GM18502 (cell line): ENCODE data around the gene CHP2.
"Not testable (repeated sequence)": the region's sequence is repeated elsewhere in the genome, so short reads cannot be mapped to it uniquely, and the experiment has no call there.

Experiments used
- ATAC-seq: cut with Tn5 transposase; IDR thresholded peaks from one replicate; pipeline ENCODE4 v1.9.1; 2021; ENCODE audit warnings: mild to moderate bottlenecking; ENCODE audit not compliant: unreplicated experiment, poor library complexity

CHP2 gene

DNA sequence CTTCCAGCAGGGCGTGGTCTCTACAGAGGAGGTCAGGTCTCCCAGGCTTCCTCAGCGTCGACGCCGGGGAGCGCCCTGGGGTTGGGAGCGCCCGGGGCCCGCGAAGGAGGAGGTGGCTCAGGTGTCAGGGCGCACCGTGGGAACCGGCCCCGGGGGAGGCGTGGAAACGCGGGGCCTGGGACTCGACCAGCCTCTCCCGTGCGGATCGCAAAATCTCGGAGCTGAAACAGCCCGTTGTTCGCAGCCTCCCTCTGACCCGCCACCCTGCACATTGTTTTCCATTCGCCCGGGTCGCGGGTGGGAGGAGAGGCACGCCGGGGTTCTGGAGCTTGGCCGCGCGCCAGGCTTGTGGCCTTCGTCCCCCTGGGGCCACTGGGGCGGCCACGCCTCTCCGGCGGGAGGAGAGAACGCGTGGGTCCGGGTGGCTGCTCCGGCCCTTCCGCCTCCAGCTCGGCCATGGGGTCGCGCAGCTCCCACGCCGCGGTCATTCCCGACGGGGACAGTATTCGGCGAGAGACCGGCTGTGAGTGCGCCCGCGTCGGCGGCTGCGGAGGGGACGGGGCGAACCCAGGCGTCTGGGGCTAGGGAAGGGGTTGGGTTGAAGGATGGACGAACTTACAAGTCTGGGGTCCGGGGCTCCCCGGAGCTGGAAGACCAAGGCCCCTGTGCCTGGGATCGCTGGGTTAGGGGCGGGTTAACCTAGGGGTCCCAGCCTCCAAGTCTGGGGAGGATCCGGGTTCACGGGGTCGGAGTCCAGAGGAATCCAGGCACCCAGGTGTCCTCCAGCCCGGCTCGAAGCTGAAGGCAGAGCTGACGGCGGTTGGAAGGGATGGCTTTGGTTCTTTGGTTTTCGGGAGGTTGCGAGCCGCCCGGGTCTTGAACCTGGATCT lies at the start of gene CHP2:
Gene CHP2 (plus strand): TSS at position 433 of the 890 bp plus-strand sequence. CDS start 24 bp downstream, at position 457.
- ATAC-seq: no peak

DNA sequence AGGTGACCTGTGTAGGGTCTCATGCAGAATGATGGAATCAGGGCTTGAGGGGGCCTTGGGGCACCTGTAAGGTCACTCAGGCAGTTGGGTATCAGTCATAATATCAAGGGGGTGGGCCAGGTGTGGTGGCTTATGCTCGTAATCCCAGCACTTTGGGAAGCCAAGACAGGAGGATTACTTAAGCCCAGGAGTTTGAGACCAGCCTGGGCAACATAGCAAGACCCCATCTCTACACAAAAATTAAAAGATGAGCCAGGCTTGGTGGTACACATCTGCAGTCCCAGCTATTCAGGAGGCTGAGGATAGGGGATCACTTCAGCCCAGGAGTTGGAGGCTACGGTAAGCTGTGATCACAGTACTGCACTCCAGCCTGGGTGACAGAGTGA lies 49.3 kb upstream of the CHP2 start:
- no peak for ATAC-seq

DNA sequence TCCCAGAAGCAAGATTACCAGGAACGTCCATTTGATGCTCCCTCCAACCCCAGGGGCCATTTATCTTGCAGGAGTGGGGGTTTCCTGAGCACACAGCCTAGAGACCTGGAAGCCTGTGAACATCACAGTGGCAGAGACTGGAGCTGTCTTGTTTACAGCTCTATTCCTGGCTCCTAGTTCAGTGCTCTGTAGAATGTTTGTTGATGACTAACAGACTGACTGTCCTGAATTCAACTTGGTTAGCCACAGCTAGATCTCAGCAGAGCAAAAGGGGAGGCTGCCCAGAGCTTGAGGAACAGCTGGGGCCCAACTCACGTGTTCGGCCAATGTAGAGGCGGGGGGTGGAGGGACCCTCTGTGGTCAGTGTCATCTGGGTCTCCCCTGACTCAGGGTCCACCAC lies 48.4 kb upstream of the CHP2 start:
- no peak for ATAC-seq

DNA sequence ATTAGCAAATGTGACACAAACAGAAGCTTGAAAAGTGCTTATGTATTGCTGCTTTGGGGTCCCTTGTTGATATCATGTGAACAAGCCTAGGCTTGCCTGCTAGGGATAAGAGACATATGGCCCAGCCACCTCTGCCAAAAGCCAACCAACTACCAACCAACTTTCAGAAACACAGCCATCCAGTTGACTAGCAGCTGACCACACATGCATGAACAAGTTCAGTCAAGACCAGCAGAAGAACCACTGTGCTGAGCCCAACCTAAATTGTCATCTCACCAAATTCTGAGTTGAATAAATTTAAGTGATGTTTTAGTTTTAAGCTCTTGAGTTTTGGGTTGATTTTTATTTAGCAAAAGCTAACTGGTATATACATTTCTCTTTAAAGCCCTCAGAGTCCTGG lies 45.3 kb upstream of the CHP2 start:
- no peak for ATAC-seq

DNA sequence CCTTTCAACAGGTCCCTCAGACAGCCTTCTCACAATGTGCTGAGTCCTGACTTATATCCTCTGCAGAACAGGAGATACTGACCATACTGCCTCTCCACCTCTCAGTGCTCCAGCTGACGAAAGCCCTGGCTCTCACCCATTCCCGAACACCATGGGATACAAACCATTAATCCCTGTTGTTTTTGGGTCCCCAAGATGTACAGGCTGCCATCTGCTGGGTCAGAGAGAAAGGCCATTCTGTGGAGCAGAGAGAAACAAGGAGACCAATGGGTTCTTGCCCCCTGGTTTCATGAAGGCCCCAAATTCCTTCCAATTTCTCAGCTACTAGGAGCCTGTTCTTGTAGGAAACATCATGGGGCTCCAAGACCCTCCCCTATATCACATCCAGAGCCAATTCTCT lies 44.8 kb upstream of the CHP2 start:
- ATAC-seq: no peak

DNA sequence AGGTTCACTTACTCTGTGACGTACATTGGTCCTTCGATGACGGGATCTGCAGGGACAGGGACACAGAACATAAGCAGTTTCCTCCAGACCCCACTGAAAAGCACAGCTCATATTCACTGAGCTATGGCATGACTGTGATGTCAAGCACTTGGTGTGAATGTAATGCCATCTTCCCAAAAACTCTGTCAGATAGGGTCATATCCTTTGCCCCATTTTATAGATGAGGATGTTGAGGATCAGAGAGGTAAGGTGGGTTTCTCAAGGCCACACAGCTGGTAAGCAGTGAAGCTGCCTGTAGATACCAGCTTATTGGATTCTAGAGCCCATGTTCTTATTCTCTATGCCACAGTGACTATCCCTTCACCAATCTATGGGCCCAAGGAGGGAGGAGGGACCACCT lies 44.3 kb upstream of the CHP2 start:
- no peak for ATAC-seq

DNA sequence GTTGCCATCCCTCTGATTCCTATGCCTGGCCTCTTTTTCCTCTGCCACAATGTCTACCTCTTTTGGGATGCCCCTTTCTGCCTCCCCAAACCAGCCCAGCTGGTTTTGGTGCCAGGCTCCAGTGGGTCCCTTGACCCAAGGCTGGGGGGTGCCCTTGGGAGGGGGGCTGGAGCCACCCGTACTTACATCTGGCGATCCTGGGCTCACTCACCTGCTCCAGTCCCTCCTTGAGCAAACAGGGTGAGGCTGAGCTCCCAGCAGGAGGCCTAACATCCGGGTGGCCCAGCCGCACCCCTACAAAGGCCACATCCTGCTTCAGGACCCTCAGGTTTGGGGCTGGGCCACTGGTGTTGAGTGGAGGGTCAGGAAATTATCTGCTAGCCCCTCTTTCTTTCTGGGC lies 43.0 kb upstream of the CHP2 start:
- ATAC-seq: no peak

DNA sequence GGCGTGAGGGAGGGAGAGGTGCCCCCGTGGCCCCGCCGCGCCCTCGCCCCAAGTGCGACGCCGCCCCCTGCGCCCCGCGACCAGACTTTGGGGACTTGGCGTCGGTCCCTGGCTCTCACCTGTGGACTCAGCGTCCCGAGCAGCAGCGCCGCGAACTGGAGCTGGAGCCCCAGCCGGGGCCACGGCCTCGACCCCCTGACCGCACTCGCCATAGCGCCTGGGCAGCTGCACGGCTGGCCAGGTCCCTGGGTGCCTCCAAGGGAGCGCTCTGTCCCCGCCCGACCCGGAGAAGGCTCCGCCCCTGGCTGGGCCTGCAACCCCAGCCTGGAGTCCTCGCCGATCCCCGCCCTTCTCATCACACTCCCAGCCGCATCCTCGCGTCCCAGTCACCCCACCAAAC lies 41.9 kb upstream of the CHP2 start, which contains the start of gene ERN2:
Gene ERN2 (minus strand): TSS at position 247 of the 400 bp plus-strand sequence. CDS start 35 bp downstream, at position 212.
- no peak for ATAC-seq

DNA sequence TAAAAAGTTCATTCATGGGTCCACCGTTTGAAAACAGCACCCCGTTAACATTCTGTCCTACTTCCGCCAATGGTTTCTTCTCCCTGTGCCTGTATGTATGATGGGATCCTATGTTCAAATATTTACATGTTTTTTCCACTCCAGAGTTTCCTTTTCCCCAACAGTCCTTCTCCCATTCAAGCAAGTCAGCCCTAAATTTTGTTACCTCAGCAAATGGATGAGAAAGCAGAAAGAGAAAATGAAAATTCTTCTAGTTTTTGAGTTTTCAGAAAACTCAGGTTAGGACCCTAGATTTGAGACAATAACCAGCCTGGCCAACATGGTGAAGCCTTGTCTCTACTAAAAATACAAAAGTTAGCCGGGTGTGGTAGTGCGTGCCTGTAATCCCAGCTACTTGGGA lies 38.3 kb upstream of the CHP2 start:
- ATAC-seq: no peak

DNA sequence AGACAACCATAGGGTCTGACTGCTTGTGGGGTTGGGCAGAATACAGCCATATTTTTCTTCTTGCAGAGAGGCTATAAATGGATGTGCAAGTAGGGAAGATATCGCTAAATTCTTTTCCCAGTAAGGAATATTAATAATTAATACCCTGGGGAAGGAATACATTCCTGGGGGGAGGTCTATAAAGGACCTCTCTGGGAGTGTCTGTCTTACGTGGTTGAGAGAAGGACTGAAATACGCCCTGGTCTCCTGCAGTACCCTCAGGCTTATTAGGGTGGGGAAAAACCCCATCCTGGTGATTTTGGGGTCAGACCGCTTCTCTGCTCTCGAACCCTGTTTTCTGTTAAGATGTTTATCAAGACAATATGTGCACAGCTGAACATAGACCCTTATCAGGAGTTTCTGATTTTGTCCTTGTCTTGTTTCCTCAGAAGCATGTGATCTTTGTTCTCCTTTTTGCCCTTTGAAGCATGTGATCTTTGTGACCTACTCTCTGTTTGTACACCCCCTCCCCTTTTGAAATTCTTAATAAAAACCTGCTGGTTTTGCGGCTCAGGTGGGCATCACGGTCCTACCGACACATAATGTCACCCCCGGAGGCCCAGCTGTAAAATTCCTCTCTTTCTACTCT lies 32.1 kb upstream of the CHP2 start:
- ATAC-seq: not testable (repeated sequence)

DNA sequence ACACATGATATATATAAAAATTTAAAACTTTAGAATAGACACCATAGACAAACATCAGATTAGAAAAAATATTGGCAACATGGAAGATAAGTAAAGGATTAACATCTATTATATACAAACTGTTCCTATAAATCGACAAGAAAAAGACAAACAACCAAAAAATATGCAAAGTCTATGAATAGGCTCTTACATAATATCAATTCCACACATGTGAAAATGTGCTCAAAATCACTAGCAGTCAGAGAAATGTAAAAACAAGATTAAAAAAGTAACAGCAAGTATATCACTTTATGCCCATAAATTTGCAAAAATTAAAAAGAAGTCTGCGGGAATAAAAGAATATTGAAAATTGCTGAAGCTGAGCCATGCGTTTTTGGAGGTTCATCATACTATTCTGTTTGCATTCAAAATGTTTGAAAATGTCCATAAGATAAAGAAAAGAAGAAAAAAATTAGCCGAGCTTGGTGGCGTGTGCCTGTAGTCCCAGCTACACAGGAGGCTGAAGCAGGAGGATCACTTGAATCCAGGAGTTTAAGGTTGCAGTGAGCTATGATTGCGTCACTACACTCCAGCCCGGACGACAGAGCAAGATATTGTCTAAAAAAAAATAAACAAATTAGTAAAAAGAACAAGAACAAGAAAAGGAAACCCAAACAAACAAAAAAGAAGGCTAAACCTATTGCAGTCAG lies 30.6 kb upstream of the CHP2 start:
- ATAC-seq: no peak

DNA sequence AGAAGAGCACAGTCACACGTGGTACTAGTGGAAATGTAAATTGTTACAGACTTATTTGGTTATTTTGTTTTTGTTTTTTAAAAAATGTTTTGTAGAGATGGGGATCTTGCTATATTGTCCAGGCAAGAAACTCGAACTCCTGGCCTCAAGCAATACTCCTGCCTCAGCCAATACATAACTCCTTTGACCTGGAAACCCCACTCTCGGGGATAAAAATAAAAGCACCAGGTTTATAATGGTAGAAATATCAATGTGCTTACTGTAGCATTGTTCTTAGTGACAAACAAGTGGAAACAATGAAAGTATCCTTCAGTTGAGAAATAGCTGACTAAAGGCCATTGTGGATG lies 30.1 kb upstream of the CHP2 start:
- ATAC-seq: no peak

DNA sequence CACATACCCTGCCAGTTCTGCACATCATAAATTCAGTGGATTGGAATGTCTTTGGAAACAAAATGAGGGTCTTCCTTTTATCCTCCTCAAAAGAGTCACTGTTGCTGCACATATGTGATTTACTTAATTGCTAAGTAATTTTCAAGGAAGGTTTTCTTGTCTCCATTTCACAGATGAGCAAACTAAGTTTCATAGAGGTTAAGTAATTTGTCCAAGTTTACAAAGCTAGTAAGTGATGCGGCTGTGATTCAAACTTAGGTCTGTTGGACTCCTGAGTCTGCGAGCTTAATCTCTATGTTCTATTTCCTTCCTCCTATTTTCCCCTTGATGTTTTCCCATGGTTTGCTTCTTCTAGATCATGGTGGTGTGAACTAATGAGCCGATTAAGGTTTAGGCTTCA lies 28.1 kb upstream of the CHP2 start:
- no peak for ATAC-seq

DNA sequence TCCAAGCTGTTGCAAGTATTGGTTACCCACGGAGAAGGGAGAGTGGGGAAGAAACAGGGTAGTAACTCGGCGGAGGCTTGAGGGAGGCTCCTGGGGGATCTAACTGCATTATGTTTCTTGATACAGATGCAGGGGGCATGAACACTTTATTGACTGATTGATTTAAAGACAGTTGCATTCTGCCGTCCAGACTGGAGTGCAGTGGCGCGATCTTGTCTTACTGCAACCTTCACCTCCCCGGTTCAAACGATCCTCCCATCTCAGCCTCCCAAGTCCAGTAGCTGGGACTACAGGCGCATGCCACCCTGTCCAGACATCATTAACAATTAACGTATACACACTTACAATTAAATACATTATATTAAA lies 26.7 kb upstream of the CHP2 start:
- no peak for ATAC-seq

DNA sequence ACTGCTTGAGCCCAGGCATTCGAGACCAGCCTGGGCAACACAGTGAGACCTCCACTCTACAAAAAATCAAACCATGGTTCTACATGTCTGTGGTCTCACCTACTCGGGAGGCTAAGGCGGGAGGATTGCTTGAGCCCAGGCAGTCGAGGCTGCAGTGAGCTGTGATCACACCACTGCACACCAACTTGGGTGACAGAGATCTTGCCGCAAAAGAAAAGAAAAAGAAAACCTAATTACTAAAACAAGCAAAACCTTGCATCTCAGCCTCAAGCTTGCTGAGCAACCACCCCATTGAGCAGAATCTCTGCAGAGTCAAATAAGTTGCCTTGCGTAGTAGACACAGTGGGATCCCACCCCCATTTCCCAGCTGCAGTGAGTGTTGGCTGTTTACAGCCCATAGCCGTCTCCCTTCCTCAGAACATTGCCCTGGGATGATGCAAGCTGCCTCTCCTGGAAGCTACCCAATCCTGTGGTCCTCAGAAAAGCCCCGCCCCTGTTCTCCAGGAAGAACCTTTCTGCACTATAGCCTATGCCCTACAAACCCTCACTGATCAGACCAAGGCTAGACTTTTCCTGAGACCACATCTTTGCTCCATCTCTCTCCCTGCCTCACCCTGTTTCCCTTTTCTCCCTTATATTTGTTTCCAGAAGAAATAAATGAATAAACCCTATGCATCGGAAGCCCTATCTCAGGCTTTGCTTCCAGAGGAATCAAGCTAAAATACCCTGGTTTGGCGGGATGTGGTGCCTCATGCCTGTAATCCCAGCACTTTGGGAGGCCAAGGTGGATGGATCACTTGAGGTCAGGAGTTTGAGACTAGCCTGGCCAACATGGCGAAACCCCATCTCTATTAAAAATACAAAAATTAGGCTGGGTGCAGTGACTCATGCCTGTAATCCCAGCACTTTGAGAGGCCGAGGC lies 25.1 kb upstream of the CHP2 start:
- no peak for ATAC-seq

DNA sequence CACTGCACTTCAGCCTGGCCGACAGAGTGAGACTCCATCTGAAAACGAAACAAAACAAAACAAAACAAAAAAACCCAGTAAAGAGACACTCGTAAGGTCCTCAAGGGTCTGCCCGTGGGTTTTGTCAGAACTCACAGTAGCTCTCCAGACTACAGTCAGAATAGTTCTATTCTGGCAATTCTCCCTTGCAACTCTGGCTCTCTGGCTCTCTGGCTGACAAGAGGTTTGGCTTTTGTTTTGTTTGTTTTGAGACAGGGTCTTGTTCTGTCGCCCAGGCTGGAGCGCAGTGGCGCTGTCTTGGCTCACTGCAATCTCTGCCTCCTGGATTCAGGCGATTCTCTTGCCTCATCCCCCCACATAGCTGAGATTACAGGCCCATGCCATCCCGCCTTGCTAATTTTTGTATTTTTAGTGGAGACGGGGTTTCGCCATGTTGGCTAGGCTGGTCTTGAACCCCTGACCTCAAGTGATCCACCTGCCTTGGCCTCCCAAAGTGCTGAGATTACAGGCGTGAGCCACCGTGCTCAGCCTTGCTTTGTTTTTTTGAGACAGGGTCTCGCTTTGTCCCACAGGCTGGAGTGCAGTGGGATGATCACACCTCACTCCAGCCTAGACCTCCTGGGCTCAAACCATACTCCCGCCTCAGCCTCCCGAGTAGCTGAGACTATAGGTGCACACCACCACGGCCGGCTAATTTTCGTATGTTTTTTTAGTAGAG lies 20.5 kb upstream of the CHP2 start:
- no peak for ATAC-seq

DNA sequence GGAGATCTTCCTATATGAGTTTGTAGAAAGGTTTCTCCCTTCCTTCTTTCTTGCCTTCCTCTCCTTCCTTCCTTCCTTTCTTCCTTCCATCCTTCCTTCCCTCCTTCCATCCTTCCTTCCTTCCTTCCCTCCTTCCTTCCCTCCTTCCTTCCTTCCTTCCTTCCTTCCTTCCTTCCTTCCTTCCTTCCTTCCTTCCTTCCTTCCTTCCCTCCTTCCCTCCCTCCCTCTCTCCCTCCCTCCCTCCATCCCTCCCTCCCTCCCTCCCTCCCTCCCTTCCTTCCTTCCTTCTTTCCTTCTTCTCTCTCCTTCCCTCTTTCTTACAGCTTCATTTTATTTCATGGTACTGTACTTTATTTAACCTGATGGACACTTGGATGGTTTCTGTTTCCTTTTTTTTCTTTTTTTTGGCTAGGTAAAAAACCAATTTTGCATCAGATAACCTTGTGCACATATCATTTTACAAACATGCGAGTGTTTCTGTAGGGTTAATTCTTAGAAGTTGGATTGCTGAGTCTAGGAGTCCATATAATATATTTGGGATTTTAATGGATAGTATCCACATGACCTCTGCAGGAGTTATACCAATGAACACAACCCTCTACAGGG lies 17.3 kb upstream of the CHP2 start:
- ATAC-seq: not testable (repeated sequence)

DNA sequence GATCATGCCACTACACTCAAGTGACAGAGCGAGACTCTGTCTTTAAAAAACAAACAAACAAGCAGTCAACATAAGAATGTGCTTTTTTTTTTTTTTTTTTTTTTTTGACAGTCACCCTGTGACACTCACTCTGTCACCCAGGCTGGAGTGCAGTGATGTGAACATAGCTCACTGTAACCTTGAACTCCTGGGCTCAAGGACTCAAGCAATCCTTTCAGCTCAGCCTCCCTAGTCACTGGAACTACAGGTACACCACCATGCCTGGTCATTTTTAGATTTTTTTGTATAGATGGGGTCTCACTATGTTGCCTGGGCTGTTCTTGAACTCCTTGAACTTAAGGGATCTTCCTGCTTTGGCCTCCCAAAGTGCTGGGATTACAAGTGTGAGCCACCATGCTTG lies 15.3 kb upstream of the CHP2 start:
- ATAC-seq: no peak

DNA sequence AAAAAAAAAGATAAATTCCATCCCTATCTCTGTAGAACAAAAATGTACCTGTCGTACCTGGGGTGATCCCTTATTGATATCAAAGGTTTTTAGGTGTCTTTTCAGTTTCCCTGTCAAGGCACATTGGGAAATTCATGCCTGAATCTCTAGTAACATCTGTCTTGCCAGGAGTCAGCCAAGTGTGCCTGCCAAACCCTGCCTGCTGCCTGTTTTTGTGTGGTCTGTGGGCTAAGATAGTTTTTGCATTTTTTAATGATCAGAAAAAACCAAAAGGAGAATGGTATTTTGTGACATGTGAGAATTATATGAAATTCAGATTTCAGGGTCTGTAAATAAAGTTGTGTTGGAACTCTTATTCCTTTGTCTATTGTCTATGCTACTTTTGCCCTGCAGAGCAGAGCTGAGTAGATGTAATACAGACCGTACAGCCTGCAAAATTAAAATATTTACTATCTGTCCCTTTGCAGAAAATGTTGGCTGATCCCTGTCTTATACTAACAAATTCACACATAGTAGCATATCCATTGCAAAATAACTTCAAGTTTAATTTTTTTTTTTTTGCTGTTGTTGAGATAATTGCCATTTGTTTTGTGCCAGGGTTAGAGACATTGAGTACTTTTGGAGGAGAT lies 13.0 kb upstream of the CHP2 start:
- no peak for ATAC-seq
